ENCODE data around the gene PDLIM5. TPM values are rescaled to one million over a fixed set of nuclear protein-coding genes. Genes with fewer than 3 reads are reported as not detected.

Gene PDLIM5
- total RNA-seq, 2 donors from 2014 or later = 115 to 228 TPM

DNA sequence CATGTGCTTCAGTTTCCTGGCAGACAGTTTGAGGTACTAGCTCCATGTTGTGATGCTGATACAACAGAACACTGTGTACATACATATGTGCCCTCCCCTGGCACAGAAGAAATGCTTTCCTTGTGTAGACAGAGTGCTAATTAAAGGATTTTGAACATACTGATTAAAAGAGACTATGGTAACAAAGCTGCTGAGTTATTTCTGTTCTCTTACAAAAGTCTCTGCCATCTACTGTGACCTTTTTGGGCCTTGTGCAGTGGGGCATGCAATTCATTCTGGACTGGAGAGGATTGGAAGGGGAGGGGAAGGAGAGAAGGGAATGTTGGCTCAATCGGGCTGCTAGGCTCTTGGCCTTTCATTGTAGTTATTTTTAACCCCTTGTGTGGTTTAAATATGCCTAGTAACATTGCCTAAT lies 6.0 kb downstream of the PDLIM5 start:
- intact Hi-C loops (cut with DNase I) = no loop called here
- Histone ChIP-seq H3K27me3 (replicated peaks; ENCODE audit: insufficient read depth) (no peaks in the 10 kb centered on the region), H3K9me3 (no peaks in the 10 kb centered on the region), H3K4me1 (replicated peaks) (no peaks in the 10 kb centered on the region), H3K4me3 (no peak overlapping the region), H3K36me3 (no peaks in the 10 kb centered on the region), H3K27ac (peak overlapping the region; percentile 25 to 31)
- peak; percentile 36 for TF ChIP-seq POLR2AphosphoS5 (IDR thresholded peaks at IDR 0.05)
- TF ChIP-seq, protein P1, sequence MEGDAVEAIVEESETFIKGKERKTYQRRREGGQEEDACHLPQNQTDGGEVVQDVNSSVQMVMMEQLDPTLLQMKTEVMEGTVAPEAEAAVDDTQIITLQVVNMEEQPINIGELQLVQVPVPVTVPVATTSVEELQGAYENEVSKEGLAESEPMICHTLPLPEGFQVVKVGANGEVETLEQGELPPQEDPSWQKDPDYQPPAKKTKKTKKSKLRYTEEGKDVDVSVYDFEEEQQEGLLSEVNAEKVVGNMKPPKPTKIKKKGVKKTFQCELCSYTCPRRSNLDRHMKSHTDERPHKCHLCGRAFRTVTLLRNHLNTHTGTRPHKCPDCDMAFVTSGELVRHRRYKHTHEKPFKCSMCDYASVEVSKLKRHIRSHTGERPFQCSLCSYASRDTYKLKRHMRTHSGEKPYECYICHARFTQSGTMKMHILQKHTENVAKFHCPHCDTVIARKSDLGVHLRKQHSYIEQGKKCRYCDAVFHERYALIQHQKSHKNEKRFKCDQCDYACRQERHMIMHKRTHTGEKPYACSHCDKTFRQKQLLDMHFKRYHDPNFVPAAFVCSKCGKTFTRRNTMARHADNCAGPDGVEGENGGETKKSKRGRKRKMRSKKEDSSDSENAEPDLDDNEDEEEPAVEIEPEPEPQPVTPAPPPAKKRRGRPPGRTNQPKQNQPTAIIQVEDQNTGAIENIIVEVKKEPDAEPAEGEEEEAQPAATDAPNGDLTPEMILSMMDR (IDR thresholded peaks at IDR 0.05) = no peak
- no peak for DNase-seq (ENCODE audit: low spot score)
- WGBS = 12% methylated on average over 1 of the region's 1 CpG

- no peak for DNase-seq (ENCODE audit: low spot score)
- H3K36me3 ChIP-seq = no peaks in the 10 kb centered on the region
- TF ChIP-seq, protein P1 (IDR thresholded peaks at IDR 0.05) = no peak
- peak; percentile 9 for TF ChIP-seq POLR2AphosphoS5 (IDR thresholded peaks at IDR 0.05)
- intact Hi-C loops (cut with DNase I) = no loop called here
- H3K27me3 ChIP-seq (replicated peaks; ENCODE audit: insufficient read depth) = no peaks in the 10 kb centered on the region
- no peaks in the 10 kb centered on the region for H3K9me3 ChIP-seq
- no peak overlapping the region for H3K4me3 ChIP-seq
- no peaks in the 10 kb centered on the region for H3K4me1 ChIP-seq (replicated peaks)
- H3K27ac ChIP-seq = peak overlapping the region; percentile 4 to 31
- 34% methylated on average over 3 of the region's 3 CpGs for WGBS
These were observed 6.9 kb downstream of the PDLIM5 start for GRCh38 chr4:94458682-94459081.

DNA sequence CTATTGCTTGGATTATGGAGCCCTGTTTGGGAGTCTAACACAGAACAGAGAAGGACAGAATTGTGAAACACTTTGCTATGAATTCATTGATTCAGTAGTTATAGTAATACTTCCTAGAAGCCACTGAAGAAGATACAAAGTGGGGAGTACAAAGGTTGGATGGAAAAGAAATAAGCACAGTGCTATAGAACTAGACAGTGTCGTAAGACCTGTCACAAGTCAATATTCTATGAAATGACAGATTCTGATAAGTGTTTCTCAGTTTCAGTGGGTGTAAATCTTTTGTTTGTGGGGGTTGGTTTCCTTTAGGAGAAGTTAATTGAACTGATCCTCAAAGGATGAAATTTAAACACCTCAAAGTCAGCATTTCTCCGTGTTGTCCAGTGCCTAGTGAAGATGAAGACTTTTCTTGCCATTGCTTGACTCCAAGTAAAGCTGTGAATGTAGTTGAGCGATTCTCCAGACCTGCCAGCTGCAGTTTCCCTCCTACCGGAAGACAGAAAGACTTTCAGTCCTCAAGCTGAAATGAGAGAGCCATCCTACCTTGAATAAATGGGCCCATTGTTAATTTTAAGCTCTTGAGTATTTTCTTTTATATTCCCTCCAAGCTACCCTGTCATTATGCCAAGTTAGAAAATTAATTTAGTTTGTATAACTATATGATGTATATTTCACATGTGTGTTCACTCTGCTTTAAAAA lies 7.9 kb downstream of the PDLIM5 start:
- Histone ChIP-seq H3K4me3 (no peak overlapping the region), H3K27ac (no peak overlapping the region), H3K4me1 (replicated peaks) (no peaks in the 10 kb centered on the region), H3K36me3 (no peaks in the 10 kb centered on the region), H3K27me3 (replicated peaks; ENCODE audit: insufficient read depth) (no peaks in the 10 kb centered on the region), H3K9me3 (no peaks in the 10 kb centered on the region)
- no peak for DNase-seq (ENCODE audit: low spot score)
- TF ChIP-seq POLR2A (IDR thresholded peaks at IDR 0.05) (no peak), POLR2AphosphoS5 (IDR thresholded peaks at IDR 0.05) (no peak)
- TF ChIP-seq, protein P1 (IDR thresholded peaks at IDR 0.05) = no peak
- intact Hi-C loops (cut with DNase I) = no loop called here
- 72% methylated on average over 4 of the region's 4 CpGs for WGBS

- Histone ChIP-seq H3K27ac (no peak overlapping the region), H3K36me3 (no peaks in the 10 kb centered on the region), H3K4me1 (replicated peaks) (no peaks in the 10 kb centered on the region), H3K4me3 (no peak overlapping the region), H3K27me3 (replicated peaks; ENCODE audit: insufficient read depth) (no peaks in the 10 kb centered on the region), H3K9me3 (no peaks in the 10 kb centered on the region)
- TF ChIP-seq, protein P1 (IDR thresholded peaks at IDR 0.05) = no peak
- TF ChIP-seq POLR2A (IDR thresholded peaks at IDR 0.05) = no peak
- TF ChIP-seq POLR2AphosphoS5 (IDR thresholded peaks at IDR 0.05) = no peak
- no peak for DNase-seq (ENCODE audit: low spot score)
- intact Hi-C loops (cut with DNase I) = no loop called here
- WGBS = 91% methylated on average over 2 of the region's 2 CpGs
These were observed 9.8 kb downstream of the PDLIM5 start for GRCh38 chr4:94461506-94461905.

DNA sequence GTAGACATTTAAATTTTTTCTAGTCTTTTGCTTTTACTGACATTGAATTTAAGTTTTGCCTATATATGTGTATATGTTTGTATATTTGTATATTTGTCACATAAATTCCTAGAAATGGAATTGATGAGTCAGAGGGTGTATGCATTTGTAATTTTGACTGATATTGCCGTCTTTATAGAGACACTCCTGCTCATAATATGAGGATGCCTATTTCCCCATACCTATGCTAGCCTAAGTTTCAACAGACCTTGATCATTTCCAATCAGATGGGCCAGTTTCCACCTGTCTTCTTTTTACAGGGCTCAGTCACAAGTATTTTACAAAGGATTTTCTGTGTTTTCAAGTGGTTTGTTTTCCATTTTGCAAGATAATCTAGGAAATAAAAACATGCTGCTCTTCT lies 10.8 kb downstream of the PDLIM5 start:
- no peak overlapping the region for H3K4me3 ChIP-seq
- H3K9me3 ChIP-seq = no peaks in the 10 kb centered on the region
- H3K27ac ChIP-seq = no peak overlapping the region
- H3K4me1 ChIP-seq (replicated peaks) = peaks cover under 1% of the 10 kb centered on the region
- H3K27me3 ChIP-seq (replicated peaks; ENCODE audit: insufficient read depth) = no peaks in the 10 kb centered on the region
- TF ChIP-seq POLR2A (IDR thresholded peaks at IDR 0.05) (no peak), POLR2AphosphoS5 (IDR thresholded peaks at IDR 0.05) (no peak)
- TF ChIP-seq, protein P1 (IDR thresholded peaks at IDR 0.05) = no peak
- 52% methylated on average over 1 of the region's 1 CpG for WGBS
- no peaks in the 10 kb centered on the region for H3K36me3 ChIP-seq
- intact Hi-C loops (cut with DNase I) = no loop called here
- no peak for DNase-seq (ENCODE audit: low spot score)

Measured in prostate gland (tissue), 2 donors.